DOHH2 (cell line): ENCODE results near the gene RAB31.

Source experiments
- EZH2phosphoT487 ChIP-seq: fragments of 200-600 bp; sonication (generic); IDR thresholded peaks from 2 replicates; pipeline ENCODE4 v1.6.1; 2017; ENCODE audit warnings: borderline replicate concordance, mild to moderate bottlenecking, antibody characterized with exemption, low read length, moderate library complexity, mixed read lengths
- TF ChIP-seq, protein P1 (sequence below): fragments of 200-600 bp; sonication (generic); IDR thresholded peaks from one replicate; pipeline ENCODE4 v1.5.1; 2014; ENCODE audit warnings: antibody characterized with exemption, mild to moderate bottlenecking, low read depth, low read length; ENCODE audit not compliant: poor library complexity, severe bottlenecking

GRCh38 chr18:9862686-9863085, 154.6 kb downstream of the RAB31 start:
- TF ChIP-seq, protein P1, sequence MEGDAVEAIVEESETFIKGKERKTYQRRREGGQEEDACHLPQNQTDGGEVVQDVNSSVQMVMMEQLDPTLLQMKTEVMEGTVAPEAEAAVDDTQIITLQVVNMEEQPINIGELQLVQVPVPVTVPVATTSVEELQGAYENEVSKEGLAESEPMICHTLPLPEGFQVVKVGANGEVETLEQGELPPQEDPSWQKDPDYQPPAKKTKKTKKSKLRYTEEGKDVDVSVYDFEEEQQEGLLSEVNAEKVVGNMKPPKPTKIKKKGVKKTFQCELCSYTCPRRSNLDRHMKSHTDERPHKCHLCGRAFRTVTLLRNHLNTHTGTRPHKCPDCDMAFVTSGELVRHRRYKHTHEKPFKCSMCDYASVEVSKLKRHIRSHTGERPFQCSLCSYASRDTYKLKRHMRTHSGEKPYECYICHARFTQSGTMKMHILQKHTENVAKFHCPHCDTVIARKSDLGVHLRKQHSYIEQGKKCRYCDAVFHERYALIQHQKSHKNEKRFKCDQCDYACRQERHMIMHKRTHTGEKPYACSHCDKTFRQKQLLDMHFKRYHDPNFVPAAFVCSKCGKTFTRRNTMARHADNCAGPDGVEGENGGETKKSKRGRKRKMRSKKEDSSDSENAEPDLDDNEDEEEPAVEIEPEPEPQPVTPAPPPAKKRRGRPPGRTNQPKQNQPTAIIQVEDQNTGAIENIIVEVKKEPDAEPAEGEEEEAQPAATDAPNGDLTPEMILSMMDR, result no peak
- TF ChIP-seq EZH2phosphoT487, result no peak
